NB4 (cell line): Measurements from ENCODE around the gene CDKN2D.
"Not testable (repeated sequence)": the region's sequence is repeated elsewhere in the genome, so short reads cannot be mapped to it uniquely, and the experiment has no call there.

Experiments
- MYC ChIP-seq: IDR thresholded peaks from 2 replicates; pipeline ENCODE4 v1.6.1; 2011; ENCODE audit warnings: low read depth, low read length
- POLR2A ChIP-seq: IDR thresholded peaks from 2 replicates; pipeline ENCODE4 v1.6.1; 2011; ENCODE audit warnings: mild to moderate bottlenecking; ENCODE audit not compliant: insufficient read length; ENCODE audit errors: extremely low read depth
- TF ChIP-seq, protein P1 (sequence below): IDR thresholded peaks from one replicate; pipeline ENCODE4 v1.5.1; 2012; ENCODE audit warnings: low read depth, low read length
- TF ChIP-seq, protein P2 (sequence below): IDR thresholded peaks from 2 replicates; pipeline ENCODE4 v1.6.1; 2011; ENCODE audit warnings: low read depth, low read length

DNA sequence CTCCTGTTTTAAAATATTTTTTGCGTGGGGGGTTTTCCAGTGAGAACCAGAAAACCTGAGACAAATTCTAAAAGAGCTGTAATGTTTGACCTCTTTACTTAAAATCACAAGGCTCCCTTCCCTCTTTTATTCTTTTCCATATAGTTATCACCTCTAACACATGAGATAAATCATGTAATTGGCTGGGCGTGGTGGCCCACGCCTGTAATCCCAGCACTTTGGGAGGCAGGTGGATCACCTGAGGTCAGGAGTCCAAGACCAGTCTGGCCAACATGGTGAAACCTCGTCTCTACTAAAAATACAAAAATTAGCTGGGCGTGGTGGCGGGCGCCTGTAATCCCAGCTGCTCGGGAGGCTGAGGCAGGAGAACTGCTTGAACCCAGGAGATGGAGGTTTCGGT, 17.8 kb downstream of the CDKN2D start:
- TF ChIP-seq, protein P1, sequence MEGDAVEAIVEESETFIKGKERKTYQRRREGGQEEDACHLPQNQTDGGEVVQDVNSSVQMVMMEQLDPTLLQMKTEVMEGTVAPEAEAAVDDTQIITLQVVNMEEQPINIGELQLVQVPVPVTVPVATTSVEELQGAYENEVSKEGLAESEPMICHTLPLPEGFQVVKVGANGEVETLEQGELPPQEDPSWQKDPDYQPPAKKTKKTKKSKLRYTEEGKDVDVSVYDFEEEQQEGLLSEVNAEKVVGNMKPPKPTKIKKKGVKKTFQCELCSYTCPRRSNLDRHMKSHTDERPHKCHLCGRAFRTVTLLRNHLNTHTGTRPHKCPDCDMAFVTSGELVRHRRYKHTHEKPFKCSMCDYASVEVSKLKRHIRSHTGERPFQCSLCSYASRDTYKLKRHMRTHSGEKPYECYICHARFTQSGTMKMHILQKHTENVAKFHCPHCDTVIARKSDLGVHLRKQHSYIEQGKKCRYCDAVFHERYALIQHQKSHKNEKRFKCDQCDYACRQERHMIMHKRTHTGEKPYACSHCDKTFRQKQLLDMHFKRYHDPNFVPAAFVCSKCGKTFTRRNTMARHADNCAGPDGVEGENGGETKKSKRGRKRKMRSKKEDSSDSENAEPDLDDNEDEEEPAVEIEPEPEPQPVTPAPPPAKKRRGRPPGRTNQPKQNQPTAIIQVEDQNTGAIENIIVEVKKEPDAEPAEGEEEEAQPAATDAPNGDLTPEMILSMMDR: not testable (repeated sequence)
- TF ChIP-seq POLR2A, MYC: not testable (repeated sequence)
- TF ChIP-seq, protein P2, sequence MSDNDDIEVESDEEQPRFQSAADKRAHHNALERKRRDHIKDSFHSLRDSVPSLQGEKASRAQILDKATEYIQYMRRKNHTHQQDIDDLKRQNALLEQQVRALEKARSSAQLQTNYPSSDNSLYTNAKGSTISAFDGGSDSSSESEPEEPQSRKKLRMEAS: not testable (repeated sequence)
